GM10266 (cell line): ENCODE data around the gene PPIB.
"Not testable (repeated sequence)": the region's sequence is repeated elsewhere in the genome, so short reads cannot be mapped to it uniquely, and the experiment has no call there.

Experiments
- DNase-seq: peaks from one replicate; pipeline ENCODE4 v3.0.0; 2012; ENCODE audit errors: extremely low spot score
- TF ChIP-seq, protein P1 (sequence below): IDR thresholded peaks from 2 replicates; pipeline ENCODE4 v1.5.1; 2012; ENCODE audit warnings: mild to moderate bottlenecking, low read depth; ENCODE audit not compliant: control insufficient read depth, insufficient read depth; ENCODE audit errors: missing control alignments

PPIB gene

DNA sequence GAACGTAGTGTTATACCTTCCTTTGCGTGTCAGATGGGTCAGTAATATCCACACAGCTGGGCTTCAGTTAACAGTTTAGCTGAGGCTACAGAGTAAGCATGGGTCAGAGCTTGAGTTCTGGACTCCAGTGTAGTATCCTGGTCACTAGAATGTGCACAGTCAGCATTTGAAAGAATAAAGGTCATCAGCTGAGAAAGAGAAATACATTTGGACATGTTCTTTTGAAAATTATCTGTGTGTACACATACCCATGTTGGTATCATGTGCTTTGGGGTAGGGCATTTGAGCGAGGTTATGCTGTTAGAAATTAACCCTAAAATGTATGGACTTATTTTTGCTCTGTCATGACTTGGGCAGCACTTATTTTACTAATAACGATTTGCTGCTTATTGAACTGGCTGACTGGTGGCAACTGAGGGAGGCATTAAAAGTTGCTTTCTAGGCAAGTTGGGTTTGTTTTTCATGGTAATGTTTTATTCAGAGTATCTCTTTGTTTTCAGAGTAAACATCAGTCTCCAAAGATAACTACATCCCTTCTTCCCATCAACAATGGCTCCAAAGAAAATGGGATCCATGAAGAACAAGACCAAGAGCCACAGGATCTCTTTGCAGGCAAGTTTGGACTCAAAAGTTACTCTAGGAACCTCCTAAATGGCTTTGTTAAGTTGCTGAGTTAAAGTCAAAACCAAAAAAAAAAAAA, 50.6 kb downstream of the PPIB start:
- TF ChIP-seq, protein P1, sequence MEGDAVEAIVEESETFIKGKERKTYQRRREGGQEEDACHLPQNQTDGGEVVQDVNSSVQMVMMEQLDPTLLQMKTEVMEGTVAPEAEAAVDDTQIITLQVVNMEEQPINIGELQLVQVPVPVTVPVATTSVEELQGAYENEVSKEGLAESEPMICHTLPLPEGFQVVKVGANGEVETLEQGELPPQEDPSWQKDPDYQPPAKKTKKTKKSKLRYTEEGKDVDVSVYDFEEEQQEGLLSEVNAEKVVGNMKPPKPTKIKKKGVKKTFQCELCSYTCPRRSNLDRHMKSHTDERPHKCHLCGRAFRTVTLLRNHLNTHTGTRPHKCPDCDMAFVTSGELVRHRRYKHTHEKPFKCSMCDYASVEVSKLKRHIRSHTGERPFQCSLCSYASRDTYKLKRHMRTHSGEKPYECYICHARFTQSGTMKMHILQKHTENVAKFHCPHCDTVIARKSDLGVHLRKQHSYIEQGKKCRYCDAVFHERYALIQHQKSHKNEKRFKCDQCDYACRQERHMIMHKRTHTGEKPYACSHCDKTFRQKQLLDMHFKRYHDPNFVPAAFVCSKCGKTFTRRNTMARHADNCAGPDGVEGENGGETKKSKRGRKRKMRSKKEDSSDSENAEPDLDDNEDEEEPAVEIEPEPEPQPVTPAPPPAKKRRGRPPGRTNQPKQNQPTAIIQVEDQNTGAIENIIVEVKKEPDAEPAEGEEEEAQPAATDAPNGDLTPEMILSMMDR: no peak
- DNase-seq: no peak

DNA sequence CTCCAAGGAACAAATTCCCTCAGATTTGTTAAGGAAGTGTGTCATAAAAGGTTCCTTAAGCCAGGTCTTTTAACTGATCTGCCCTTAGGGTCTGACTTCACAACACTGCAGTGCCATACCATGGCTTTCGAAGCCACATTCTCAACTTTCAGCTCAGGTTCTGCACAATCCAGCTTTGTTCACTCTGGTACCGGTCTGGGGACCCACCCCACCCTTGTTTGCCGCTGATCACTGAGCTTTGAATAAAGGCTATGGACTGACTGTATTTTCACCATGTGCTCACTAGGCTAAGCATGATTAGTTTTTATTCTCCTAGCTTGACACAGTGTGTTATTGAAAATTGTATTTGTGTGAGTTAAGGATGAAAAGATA, 51.2 kb downstream of the PPIB start:
- DNase-seq: no peak
- TF ChIP-seq, protein P1: no peak

DNA sequence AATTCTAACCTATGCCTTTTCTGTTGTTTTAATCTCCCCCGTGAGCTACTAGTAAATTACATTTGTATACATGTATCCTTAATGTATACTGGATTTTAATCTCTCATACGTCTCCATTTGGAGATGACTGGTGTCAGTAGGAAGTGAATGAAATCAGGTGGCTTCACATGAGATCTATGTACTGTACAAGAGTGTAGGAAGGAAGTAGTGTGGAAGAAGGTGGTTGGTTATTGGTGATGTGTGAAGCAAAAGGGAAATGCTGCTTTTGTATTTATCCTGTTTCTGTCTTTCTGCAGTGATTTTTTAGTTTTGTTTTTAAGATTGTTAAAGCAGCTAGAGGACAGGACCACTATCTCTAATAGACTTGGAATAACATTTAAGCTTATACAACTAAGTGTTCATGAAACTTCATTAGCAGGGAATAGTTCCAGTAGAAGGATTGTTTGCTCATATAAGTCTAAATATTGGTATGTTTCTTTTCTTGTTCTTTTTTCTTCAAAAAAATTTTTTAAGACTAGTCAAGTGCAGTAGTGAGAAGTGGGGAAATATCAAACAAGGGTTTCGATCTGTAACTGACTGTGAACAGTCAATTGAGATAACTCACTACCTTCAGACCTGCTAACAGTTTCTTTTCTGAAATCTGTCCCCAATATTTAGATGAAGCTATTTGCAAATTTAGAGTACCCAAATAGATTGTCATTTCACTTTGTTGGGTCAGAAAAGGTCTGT, 51.7 kb downstream of the PPIB start:
- peak; percentile 19 for DNase-seq
- TF ChIP-seq, protein P1: no peak

DNA sequence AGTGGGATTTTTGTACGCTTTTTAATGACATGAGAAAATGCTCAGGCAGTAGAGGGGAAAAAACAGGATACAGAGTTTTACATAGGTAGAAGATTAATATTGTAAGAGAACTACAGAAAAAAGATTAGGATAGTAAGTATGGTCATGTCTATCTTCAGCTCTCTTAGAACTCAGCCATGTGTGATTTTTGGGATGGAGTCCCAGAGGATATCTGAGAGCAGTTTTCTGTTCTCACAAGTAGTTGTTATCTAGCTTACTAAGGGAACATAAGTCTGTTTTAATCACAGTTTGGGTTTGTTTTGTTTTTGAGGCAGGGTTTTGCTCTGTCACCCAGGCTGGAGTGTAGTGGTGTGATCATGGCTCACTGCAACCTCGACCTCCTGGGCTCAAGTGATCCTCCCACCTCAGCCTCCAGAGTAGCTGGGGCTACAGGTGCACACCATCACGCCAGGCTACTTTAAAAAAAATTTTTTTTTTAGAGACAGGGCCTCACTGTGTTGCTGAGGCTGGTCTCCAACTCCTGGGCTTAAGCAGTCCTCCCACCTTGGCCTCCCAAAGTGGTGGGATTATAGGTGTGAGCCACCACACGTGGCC, 52.6 kb downstream of the PPIB start:
- not testable (repeated sequence) for DNase-seq

DNA sequence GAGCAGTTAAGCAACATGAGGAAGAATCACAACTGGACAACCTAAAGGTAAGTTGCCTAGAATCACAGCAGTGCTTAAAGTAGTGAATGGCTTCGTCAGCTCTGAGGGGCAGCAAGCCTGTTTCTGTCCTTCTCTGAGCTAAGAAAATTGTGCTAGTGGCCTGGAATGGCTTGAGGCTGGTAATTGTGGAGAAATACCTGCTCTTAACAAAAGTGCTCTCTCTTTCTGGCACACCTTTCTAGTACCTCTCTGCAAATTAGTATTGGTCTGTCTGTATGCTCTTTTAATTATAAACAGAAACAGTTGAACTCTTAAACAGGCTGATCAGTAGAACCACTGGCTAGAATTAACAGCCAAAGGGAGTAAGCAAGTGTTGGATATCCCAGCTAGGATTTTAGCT, 55.5 kb downstream of the PPIB start:
- TF ChIP-seq, protein P1: no peak
- no peak for DNase-seq
